Lung (tissue), 12 donors: ENCODE measurements around the gene PHLPP2. TPM values are rescaled to one million over a fixed set of nuclear protein-coding genes. Genes with fewer than 3 reads are reported as not detected.

Experiments
- ATAC-seq: fragments of 200-7000 bp; cut with Tn5 transposase; one replicate; pipeline ENCODE4 v1.9.1; 2020; ENCODE audit warnings: moderate number of reproducible peaks; ENCODE audit not compliant: insufficient read depth, low FRiP score
- DNase-seq, 3 donors: peaks; one replicate each; pipeline ENCODE4 v3.0.0-alpha.2; 2013 to 2017
- H3K27ac ChIP-seq, 2 donors: one replicate each; pipeline ENCODE4 v1.5.1; 2013; ENCODE audit warnings: mild to moderate bottlenecking in 2 of 2, moderate library complexity in 2 of 2, control low read depth in 1 of 2, inconsistent platforms in 1 of 2, low read depth in 1 of 2, low read length in 1 of 2
- H3K27me3 ChIP-seq, 3 donors: one replicate each; pipeline ENCODE4 v1.5.1; 2013; ENCODE audit warnings: low read length in 2 of 3; ENCODE audit not compliant: control insufficient read depth in 3 of 3, insufficient read depth in 3 of 3
- H3K36me3 ChIP-seq, 4 donors: one replicate each; pipeline ENCODE4 v1.5.1; 2013; ENCODE audit warnings: low read length in 4 of 4, mild to moderate bottlenecking in 1 of 4, moderate library complexity in 1 of 4; ENCODE audit not compliant: control insufficient read depth in 4 of 4, insufficient read depth in 4 of 4
- H3K4me1 ChIP-seq, 5 donors: one replicate each; pipeline ENCODE4 v1.5.1; 2013; ENCODE audit warnings: low read length in 5 of 5, mild to moderate bottlenecking in 2 of 5, moderate library complexity in 1 of 5; ENCODE audit not compliant: control insufficient read depth in 5 of 5, insufficient read depth in 5 of 5
- H3K4me3 ChIP-seq: one replicate; pipeline ENCODE4 v1.5.1; 2013; ENCODE audit warnings: mild to moderate bottlenecking, control low read depth, moderate library complexity
- H3K9ac ChIP-seq, 2 donors: one replicate each; pipeline ENCODE4 v1.5.1; 2013; ENCODE audit warnings: low read length in 2 of 2, control low read depth in 1 of 2; ENCODE audit not compliant: insufficient read depth in 1 of 2
- H3K9me3 ChIP-seq, 4 donors: one replicate each; pipeline ENCODE4 v1.5.1; 2013; ENCODE audit warnings: low read length in 3 of 4, mild to moderate bottlenecking in 1 of 4, moderate library complexity in 1 of 4; ENCODE audit not compliant: control insufficient read depth in 4 of 4, insufficient read depth in 3 of 4
- WGBS, 2 donors: extraction: QIAGEN DNeasy Blood & Tissue Kit; methylation state at CpG; one replicate each; pipeline ENCODE4 v1.1.7; 2013; 5-methylcytosine and 5-hydroxymethylcytosine counted together
- polyA plus RNA-seq, 2 donors: library from polyadenylated mRNA; stranded (reverse); fragments of 200-250 nt; gene quantifications; one replicate each; pipeline ENCODE4 v1.2.1, GENCODE V29; 2013
- total RNA-seq, 2 donors: library from RNA; depleted of rRNA in 1 of 2; stranded (reverse); fragments of >200 nt in 1 of 2; gene quantifications; one replicate each; pipeline ENCODE4 v1.2.1, GENCODE V29; 2014 to 2021
- TF ChIP-seq, protein P1 (sequence below): IDR thresholded peaks from 2 replicates; pipeline ENCODE4 v1.5.1; 2012; ENCODE audit warnings: mild to moderate bottlenecking; ENCODE audit errors: control extremely low read depth, extremely low read depth
- donor health status: control.
- donor health status: control.
- donor health status: Bipolar disorder and iron deficiency.
- donor health status: healthy.
- donor health status: DM: yes; HTN: yes; CAD: no.

PHLPP2 gene
- total and polyA plus RNA-seq, 4 donors = 1.3 to 6.5 (median 3.6) TPM

DNA sequence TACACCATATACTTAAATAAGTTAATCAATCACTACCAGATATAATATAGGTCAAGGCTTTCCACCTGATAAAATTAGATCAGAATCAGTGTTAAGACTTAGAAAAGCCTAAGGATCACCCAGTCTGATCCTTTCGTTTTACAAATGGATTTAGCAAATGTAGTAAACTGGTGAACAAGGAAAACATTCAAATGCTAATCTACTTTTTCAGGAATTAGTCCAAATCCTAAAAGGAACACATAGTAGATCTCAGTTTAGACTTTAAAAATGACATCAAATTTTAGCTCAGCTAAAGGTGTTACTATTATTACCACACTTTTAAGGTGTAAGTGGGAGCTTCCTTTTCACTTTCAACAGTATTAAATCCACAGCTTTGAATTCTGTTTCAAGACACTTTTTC, 12.0 kb downstream of the PHLPP2 start:
- no peaks in the 10 kb centered on the region for H3K4me1 ChIP-seq
- no peak for ATAC-seq
- H3K27ac ChIP-seq = no peak overlapping the region
- DNase-seq = no peak
- no peaks in the 10 kb centered on the region for H3K27me3 ChIP-seq
- H3K4me3 ChIP-seq = no peak overlapping the region
- TF ChIP-seq, protein P1, sequence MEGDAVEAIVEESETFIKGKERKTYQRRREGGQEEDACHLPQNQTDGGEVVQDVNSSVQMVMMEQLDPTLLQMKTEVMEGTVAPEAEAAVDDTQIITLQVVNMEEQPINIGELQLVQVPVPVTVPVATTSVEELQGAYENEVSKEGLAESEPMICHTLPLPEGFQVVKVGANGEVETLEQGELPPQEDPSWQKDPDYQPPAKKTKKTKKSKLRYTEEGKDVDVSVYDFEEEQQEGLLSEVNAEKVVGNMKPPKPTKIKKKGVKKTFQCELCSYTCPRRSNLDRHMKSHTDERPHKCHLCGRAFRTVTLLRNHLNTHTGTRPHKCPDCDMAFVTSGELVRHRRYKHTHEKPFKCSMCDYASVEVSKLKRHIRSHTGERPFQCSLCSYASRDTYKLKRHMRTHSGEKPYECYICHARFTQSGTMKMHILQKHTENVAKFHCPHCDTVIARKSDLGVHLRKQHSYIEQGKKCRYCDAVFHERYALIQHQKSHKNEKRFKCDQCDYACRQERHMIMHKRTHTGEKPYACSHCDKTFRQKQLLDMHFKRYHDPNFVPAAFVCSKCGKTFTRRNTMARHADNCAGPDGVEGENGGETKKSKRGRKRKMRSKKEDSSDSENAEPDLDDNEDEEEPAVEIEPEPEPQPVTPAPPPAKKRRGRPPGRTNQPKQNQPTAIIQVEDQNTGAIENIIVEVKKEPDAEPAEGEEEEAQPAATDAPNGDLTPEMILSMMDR = no peak
- H3K36me3 ChIP-seq = peaks cover 0 to 3% (median 0%) of the 10 kb centered on the region in 4 donors
- WGBS, 2 donors = 74 to 87% methylated on average over 1 of the region's 1 CpG
- no peak overlapping the region for H3K9ac ChIP-seq
- H3K9me3 ChIP-seq = no peaks in the 10 kb centered on the region

- no peak for ATAC-seq
- no peak for DNase-seq
- Histone ChIP-seq H3K27ac (no peak overlapping the region), H3K36me3 (peaks cover 0 to 3% (median 0%) of the 10 kb centered on the region in 4 donors), H3K9ac (no peak overlapping the region), H3K4me1 (no peaks in the 10 kb centered on the region), H3K4me3 (no peak overlapping the region), H3K9me3 (no peaks in the 10 kb centered on the region), H3K27me3 (no peaks in the 10 kb centered on the region)
- WGBS, 2 donors = 69 to 84% methylated on average over 3 of the region's 3 CpGs
- TF ChIP-seq, protein P1 = no peak
Measured at GRCh38 chr16:71711789-71712188, 12.7 kb downstream of the PHLPP2 start.

DNA sequence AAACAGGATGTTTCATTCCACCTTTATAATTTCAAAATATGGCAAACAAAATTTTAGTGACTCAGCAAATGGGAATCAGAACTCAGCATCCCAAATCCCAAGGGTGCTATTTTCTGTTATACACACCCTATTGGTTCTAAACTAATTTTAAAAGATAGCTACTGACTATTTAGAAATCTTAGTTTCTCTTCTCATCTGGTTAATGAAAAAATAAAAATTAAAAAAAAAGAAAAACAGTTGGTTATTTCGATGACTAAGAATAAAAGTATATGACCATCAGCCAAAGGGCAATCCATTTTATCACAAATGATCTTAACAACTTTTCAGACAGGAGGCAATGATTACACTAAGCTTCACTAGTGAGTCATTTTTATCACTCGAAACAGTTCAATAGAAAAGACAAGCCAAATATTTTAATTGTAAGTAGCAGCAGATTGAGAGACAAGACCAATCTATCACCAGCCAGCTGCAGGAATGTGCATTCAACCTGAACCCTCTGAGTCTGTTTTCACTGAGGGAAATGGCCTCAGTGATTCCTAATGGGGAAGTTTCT, 15.2 kb downstream of the PHLPP2 start:
- 79 to 89% methylated on average over 2 of the region's 2 CpGs for WGBS, 2 donors
- no peak for ATAC-seq
- DNase-seq = no peak

More for the DNA sequence above, 15.2 kb downstream of the PHLPP2 start:
- H3K9me3 ChIP-seq = no peaks in the 10 kb centered on the region
- H3K4me1 ChIP-seq = no peaks in the 10 kb centered on the region
- H3K36me3 ChIP-seq = peaks cover 0 to under 1% (median 0%) of the 10 kb centered on the region in 4 donors
- TF ChIP-seq, protein P1 = no peak
- no peak overlapping the region for H3K4me3 ChIP-seq
- H3K9ac ChIP-seq = no peak overlapping the region
- H3K27me3 ChIP-seq = no peaks in the 10 kb centered on the region
- H3K27ac ChIP-seq = no peak overlapping the region
